Mammary epithelial cell (primary cell): Measurements from ENCODE around the gene NR3C2.

Source experiments
- CTCF ChIP-seq, 2 donors: IDR thresholded peaks in 1 of 2; conservative IDR thresholded peaks in 1 of 2; 2 replicates each; pipeline ENCODE4 v1.5.1; 2011 to 2012; ENCODE audit warnings: inconsistent platforms in 2 of 2, low read length in 2 of 2, mild to moderate bottlenecking in 2 of 2, control low read depth in 1 of 2, low read depth in 1 of 2; ENCODE audit not compliant: insufficient read depth in 1 of 2; ENCODE audit errors: extremely low read depth in 1 of 2
- EZH2 ChIP-seq: IDR thresholded peaks from 2 replicates; pipeline ENCODE4 v1.6.1; 2012; ENCODE audit warnings: low read length, inconsistent platforms, borderline replicate concordance

GRCh38 chr4:148258535-148258934 is 183.7 kb downstream of the NR3C2 start:
- TF ChIP-seq EZH2 (no peak), CTCF (conservative IDR thresholded peaks at IDR 0.05 in 1 of 2, IDR thresholded peaks at IDR 0.05 in 1 of 2; ENCODE audit: extremely low read depth in 1 of 2, insufficient read depth in 1 of 2, low read depth in 1 of 2, low read length in 2 of 2) (no peak)
